Spleen (tissue), 11 donors: ENCODE results near the gene ERMARD. TPM values are rescaled to one million over a fixed set of nuclear protein-coding genes. Genes with fewer than 3 reads are reported as not detected.

Experiments used
- DNase-seq: peaks from one replicate; pipeline ENCODE4 v3.0.0-alpha.2; 2020
- H3K27ac ChIP-seq, 8 donors: fragments of 200-600 bp; sonication (generic) in 7 of 8; 1 replicate in 4 of 8; 2 replicates in 4 of 8; pipeline versions ENCODE4 v1.5.0 to v1.8.0; 2016 to 2021; ENCODE audit warnings: inconsistent platforms in 4 of 8, mild to moderate bottlenecking in 4 of 8, moderate library complexity in 1 of 8
- H3K27me3 ChIP-seq, 7 donors: fragments of 200-600 bp; sonication (generic) in 6 of 7; replicated peaks in 1 of 7; 1 replicate in 4 of 7; 2 replicates in 3 of 7; pipeline versions ENCODE4 v1.5.0 to v1.8.0; 2016 to 2021; ENCODE audit warnings: inconsistent platforms in 3 of 7, mild to moderate bottlenecking in 1 of 7
- H3K36me3 ChIP-seq, 6 donors: fragments of 200-600 bp; sonication (generic) in 5 of 6; 1 replicate in 4 of 6; 2 replicates in 2 of 6; pipeline versions ENCODE4 v1.5.0 to v1.8.0; 2016 to 2021; ENCODE audit warnings: inconsistent platforms in 2 of 6
- H3K4me1 ChIP-seq, 6 donors: fragments of 200-600 bp; sonication (generic) in 5 of 6; 1 replicate in 3 of 6; 2 replicates in 3 of 6; pipeline versions ENCODE4 v1.5.0 to v1.8.0; 2016 to 2021; ENCODE audit warnings: inconsistent platforms in 3 of 6
- H3K4me3 ChIP-seq, 8 donors: fragments of 200-600 bp; sonication (generic) in 7 of 8; 1 replicate in 4 of 8; 2 replicates in 4 of 8; pipeline versions ENCODE4 v1.5.0 to v1.8.0; 2016 to 2021; ENCODE audit warnings: inconsistent platforms in 4 of 8, mild to moderate bottlenecking in 4 of 8, moderate library complexity in 2 of 8
- H3K9me3 ChIP-seq, 8 donors: fragments of 200-600 bp; sonication (generic) in 7 of 8; 1 replicate in 4 of 8; 2 replicates in 4 of 8; pipeline versions ENCODE4 v1.5.0 to v1.8.0; 2016 to 2021; ENCODE audit warnings: inconsistent platforms in 4 of 8
- CTCF ChIP-seq, 11 experiments: fragments of 200-600 bp in 7 of 11; fragments of 450-650 bp in 4 of 11; sonication (generic) in 4 of 11; IDR thresholded peaks in 8 of 11; conservative IDR thresholded peaks in 3 of 11; 1 replicate in 7 of 11; 2 replicates in 4 of 11; pipeline versions ENCODE4 v1.4.0 to v1.8.0; 2016 to 2021; ENCODE audit warnings: antibody characterized with exemption in 11 of 11, inconsistent platforms in 4 of 11, mild to moderate bottlenecking in 1 of 11
- POLR2A ChIP-seq, 3 donors: fragments of 450-650 bp; IDR thresholded peaks; one replicate each; pipeline ENCODE4 v1.5.1; 2017; ENCODE audit warnings: antibody characterized with exemption in 3 of 3, mild to moderate bottlenecking in 1 of 3
- POLR2AphosphoS5 ChIP-seq, 3 donors: sonication (generic); formaldehyde crosslinking; IDR thresholded peaks; one replicate each; pipeline ENCODE4 v1.5.1; 2017; ENCODE audit warnings: antibody characterized with exemption in 3 of 3
- WGBS, 5 donors: extraction: QIAGEN DNeasy Blood & Tissue Kit in 3 of 5; methylation state at CpG; one replicate each; pipeline versions ENCODE4 v1.1.5 to v1.1.7; 2013 to 2018; 5-methylcytosine and 5-hydroxymethylcytosine counted together
- intact Hi-C: fragments of 100-400 bp; cut with DNase I; formaldehyde crosslinking; loops from one replicate; pipeline ENCODE4 v1.15.0; 2023; ENCODE audit warnings: low total_unique reads
- polyA plus RNA-seq, 3 donors: library from polyadenylated mRNA; stranded (reverse); fragments of 200-250 nt; gene quantifications; one replicate each; pipeline ENCODE4 v1.2.1, GENCODE V29; 2013
- total RNA-seq, 7 donors: library from RNA; depleted of rRNA in 3 of 7; stranded (reverse); fragments of >200 nt in 3 of 7; fragmentation: NEBNext Ultra II Directional in 4 of 7; extraction: Animal tissue kit (Norgen Biotek cat#: 25700) in 4 of 7; gene quantifications; one replicate each; pipeline versions ENCODE4 v1.1.0 to v1.2.1, GENCODE V29; 2016 to 2021
- donor health status: healthy with polysubstance abuse.
- donor health status: DM: no; HTN: no; CAD: no; lungs with moderate emphysema.
- donor health status: DM: no; HTN: no; CAD: no.
- donor health status: Bipolar disorder and iron deficiency.
- donor health status: healthy.
- donor health status: DM: no; HTN: no; CAD: no.
- donor health status: DM: yes; HTN: yes; CAD: no.

Gene ERMARD
- total and polyA plus RNA-seq, 10 donors, result 23.1 to 87.3 (median 37.7) TPM

GRCh38 chr6:169779896-169780295, 28.5 kb downstream of the ERMARD start:
- no peaks in the 10 kb centered on the region for H3K27me3 ChIP-seq
- no peak for DNase-seq
- intact Hi-C loops, result no loop called here
- peaks cover 0 to 91% (median 50%) of the 10 kb centered on the region in 6 donors for H3K36me3 ChIP-seq
- H3K27ac ChIP-seq, result no peak overlapping the region
- H3K4me3 ChIP-seq, result no peak overlapping the region
- H3K4me1 ChIP-seq, result no peaks in the 10 kb centered on the region
- H3K9me3 ChIP-seq, result no peaks in the 10 kb centered on the region
- TF ChIP-seq POLR2A (IDR thresholded peaks at IDR 0.05), result no peak
- no peak for TF ChIP-seq POLR2AphosphoS5 (IDR thresholded peaks at IDR 0.05)
- TF ChIP-seq CTCF (IDR thresholded peaks at IDR 0.05 in 8 of 11, conservative IDR thresholded peaks at IDR 0.05 in 3 of 11), result no peak
- WGBS, 5 donors, result 83 to 90% (median 87%) methylated on average over 5 of the region's 5 CpGs

GRCh38 chr6:169780571-169781091, 29.2 kb downstream of the ERMARD start:
- H3K27me3 ChIP-seq, result no peaks in the 10 kb centered on the region
- H3K27ac ChIP-seq, result no peak overlapping the region
- H3K4me3 ChIP-seq, result no peak overlapping the region
- no peak for TF ChIP-seq POLR2A (IDR thresholded peaks at IDR 0.05)
- TF ChIP-seq CTCF (IDR thresholded peaks at IDR 0.05 in 8 of 11, conservative IDR thresholded peaks at IDR 0.05 in 3 of 11), result no peak
- TF ChIP-seq POLR2AphosphoS5 (IDR thresholded peaks at IDR 0.05), result no peak
- H3K9me3 ChIP-seq, result no peaks in the 10 kb centered on the region
- no peaks in the 10 kb centered on the region for H3K4me1 ChIP-seq
- WGBS, 5 donors, result 92 to 94% (median 93%) methylated on average over 11 of the region's 11 CpGs
- DNase-seq, result no peak
- H3K36me3 ChIP-seq, result peaks cover 0 to 86% (median 47%) of the 10 kb centered on the region in 6 donors
- intact Hi-C loops, result no loop called here

- TF ChIP-seq POLR2A (IDR thresholded peaks at IDR 0.05), result no peak
- TF ChIP-seq CTCF (IDR thresholded peaks at IDR 0.05 in 8 of 11, conservative IDR thresholded peaks at IDR 0.05 in 3 of 11), result no peak
- no peak for TF ChIP-seq POLR2AphosphoS5 (IDR thresholded peaks at IDR 0.05)
- 95 to 96% (median 95%) methylated on average over 8 of the region's 8 CpGs for WGBS, 5 donors
- Histone ChIP-seq H3K9me3 (no peaks in the 10 kb centered on the region), H3K36me3 (peaks cover 0 to 62% (median 26%) of the 10 kb centered on the region in 6 donors), H3K4me3 (no peak overlapping the region), H3K4me1 (no peaks in the 10 kb centered on the region), H3K27me3 (no peaks in the 10 kb centered on the region), H3K27ac (no peak overlapping the region)
- DNase-seq, result no peak
- intact Hi-C loops, result no loop called here
Measured at GRCh38 chr6:169782966-169783365, 31.5 kb downstream of the ERMARD start.

- intact Hi-C loops, result no loop called here
- no peaks in the 10 kb centered on the region for H3K4me1 ChIP-seq
- peaks cover 0 to 58% (median 25%) of the 10 kb centered on the region in 6 donors for H3K36me3 ChIP-seq
- WGBS, 5 donors, result 83 to 86% (median 85%) methylated on average over 9 of the region's 9 CpGs
- no peak for DNase-seq
- H3K4me3 ChIP-seq, result no peak overlapping the region
- no peaks in the 10 kb centered on the region for H3K9me3 ChIP-seq
- H3K27ac ChIP-seq, result no peak overlapping the region
- TF ChIP-seq POLR2A (IDR thresholded peaks at IDR 0.05) (no peak), CTCF (IDR thresholded peaks at IDR 0.05 in 8 of 11, conservative IDR thresholded peaks at IDR 0.05 in 3 of 11) (no peak), POLR2AphosphoS5 (IDR thresholded peaks at IDR 0.05) (no peak)
- H3K27me3 ChIP-seq, result no peaks in the 10 kb centered on the region
Measured at GRCh38 chr6:169783401-169783800, 32.0 kb downstream of the ERMARD start.
